GM18511 (cell line): Measurements from ENCODE around the gene HOXC12.

Experiments
- ATAC-seq: cut with Tn5 transposase; IDR thresholded peaks from one replicate; pipeline ENCODE4 v1.9.1; 2021; ENCODE audit warnings: mild to moderate bottlenecking, moderate library complexity; ENCODE audit not compliant: unreplicated experiment

Gene HOXC12

GRCh38 chr12:53982648-53983567, 28.2 kb downstream of the HOXC12 start:
- ATAC-seq, result no peak

- ATAC-seq, result no peak
These were observed 28.9 kb downstream of the HOXC12 start for GRCh38 chr12:53983568-53983949.

- no peak for ATAC-seq
These were observed 29.4 kb downstream of the HOXC12 start for GRCh38 chr12:53983950-53984572.

- ATAC-seq, result peak; percentile 52
These were observed 30.4 kb downstream of the HOXC12 start, which contains the start of gene HOXC10 for GRCh38 chr12:53984901-53985691. TSS of gene HOXC10 (plus strand) at chr12:53985146. CDS start at chr12:53985260, 114 bp downstream.

GRCh38 chr12:53985692-53985993, 30.9 kb downstream of the HOXC12 start:
- ATAC-seq, result no peak

- no peak for ATAC-seq
These were observed 31.4 kb downstream of the HOXC12 start for GRCh38 chr12:53985994-53986685.

GRCh38 chr12:53986686-53987483, 32.2 kb downstream of the HOXC12 start:
- no peak for ATAC-seq

GRCh38 chr12:53987787-53988230, 33.1 kb downstream of the HOXC12 start:
- ATAC-seq, result no peak

- no peak for ATAC-seq
These were observed 34.0 kb downstream of the HOXC12 start for GRCh38 chr12:53988541-53989226.

GRCh38 chr12:53989227-53990113, 34.8 kb downstream of the HOXC12 start:
- no peak for ATAC-seq

GRCh38 chr12:53990311-53991076, 35.8 kb downstream of the HOXC12 start:
- ATAC-seq, result no peak

GRCh38 chr12:53991077-53991460, 36.4 kb downstream of the HOXC12 start:
- no peak for ATAC-seq

- no peak for ATAC-seq
These were observed 37.7 kb downstream of the HOXC12 start for GRCh38 chr12:53992377-53992889.

- ATAC-seq, result no peak
These were observed 38.7 kb downstream of the HOXC12 start for GRCh38 chr12:53993162-53994008.

GRCh38 chr12:53994009-53994263, 39.2 kb downstream of the HOXC12 start:
- ATAC-seq, result no peak

GRCh38 chr12:53994264-53995001, 39.7 kb downstream of the HOXC12 start:
- no peak for ATAC-seq
